NCI-H82 treated with DMSO at 0.1 percent for 48 hours (cell line): Measurements from ENCODE around the gene SPOCK2.

Experiments
- DNase-seq: peaks from one replicate; lab custom pipeline; 2025; ENCODE audit not compliant: unreplicated experiment; lab: John Stamatoyannopoulos, UW

Gene SPOCK2

GRCh38 chr10:72012796-72013195 is 75.6 kb downstream of the SPOCK2 start:
- DNase-seq = no peak

GRCh38 chr10:72011976-72012512 is 76.3 kb downstream of the SPOCK2 start:
- DNase-seq = no peak

GRCh38 chr10:72011468-72011867 is 76.9 kb downstream of the SPOCK2 start:
- no peak for DNase-seq

- no peak for DNase-seq
Measured at GRCh38 chr10:72011016-72011415, 77.3 kb downstream of the SPOCK2 start.

GRCh38 chr10:72010234-72010973 is 77.9 kb downstream of the SPOCK2 start:
- no peak for DNase-seq

GRCh38 chr10:72009425-72010081 is 78.8 kb downstream of the SPOCK2 start:
- DNase-seq = no peak

GRCh38 chr10:72009051-72009424 is 79.3 kb downstream of the SPOCK2 start:
- no peak for DNase-seq
